Measurements from ENCODE around the gene SUMO3. TPM values are rescaled to one million over a fixed set of nuclear protein-coding genes. Genes with fewer than 3 reads are reported as not detected.

The SUMO3 gene
- total RNA-seq, 3 donors from 2014 or later: 64.2 to 64.8 (median 64.4) TPM

DNA sequence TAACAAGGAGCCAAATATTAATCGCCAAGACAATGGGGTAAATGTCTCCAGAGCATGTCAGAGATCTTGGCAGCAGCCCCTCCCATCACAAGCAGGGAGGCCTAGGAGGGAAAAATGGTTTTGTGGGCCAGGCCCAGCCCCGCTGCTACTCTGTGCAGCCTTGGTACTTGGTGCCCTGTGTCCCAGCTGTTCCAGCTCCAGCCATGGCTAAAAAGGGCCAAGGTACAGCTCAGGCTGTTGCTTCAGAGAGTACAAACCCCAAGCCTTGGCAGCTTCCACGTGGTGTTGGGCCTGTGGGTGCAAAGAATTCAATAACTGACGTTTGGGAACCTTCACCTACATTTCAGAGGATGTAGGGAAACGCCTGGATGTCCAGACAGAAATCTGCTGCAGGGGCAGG, 26.6 kb downstream of the SUMO3 start:
- TF ChIP-seq POLR2A (IDR thresholded peaks at IDR 0.05) (no peak), CTCF (IDR thresholded peaks at IDR 0.05) (no peak), POLR2AphosphoS5 (IDR thresholded peaks at IDR 0.05) (no peak)
- Histone ChIP-seq H3K9me3 (no peaks in the 10 kb centered on the region), H3K27ac (no peak overlapping the region), H3K36me3 (no peaks in the 10 kb centered on the region), H3K27me3 (no peaks in the 10 kb centered on the region), H3K4me1 (peaks cover 0 to 4% of the 10 kb centered on the region in 2 donors), H3K4me3 (no peak overlapping the region)
- DNase-seq (ENCODE audit: low spot score in 2 of 2): no peak
- intact Hi-C loops (cut with DNase I; ENCODE audit: low total_unique reads): no loop called here

DNA sequence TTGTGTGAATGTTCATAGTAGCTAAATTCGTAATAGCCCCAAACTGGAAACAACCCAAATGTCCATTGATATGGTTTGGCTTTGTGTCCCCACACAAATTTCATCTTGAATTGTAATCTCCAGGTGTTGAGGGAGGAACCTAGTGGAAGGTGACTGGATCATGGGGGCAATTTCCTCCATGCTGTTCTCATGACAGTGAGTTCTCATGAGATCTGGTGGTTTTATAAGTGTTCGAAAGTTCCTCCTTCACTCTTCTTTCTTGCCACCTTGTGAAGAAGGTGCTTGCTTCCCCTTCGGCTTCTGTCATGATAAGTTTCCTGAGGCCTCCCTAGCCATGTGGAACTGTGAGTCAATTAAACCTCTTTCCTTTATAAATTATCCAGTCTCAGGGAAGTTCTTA, 27.5 kb downstream of the SUMO3 start:
- Histone ChIP-seq H3K9me3 (no peaks in the 10 kb centered on the region), H3K4me1 (peaks cover 0 to 4% of the 10 kb centered on the region in 2 donors), H3K27me3 (no peaks in the 10 kb centered on the region), H3K27ac (no peak overlapping the region), H3K36me3 (no peaks in the 10 kb centered on the region), H3K4me3 (no peak overlapping the region)
- no peak for DNase-seq (ENCODE audit: low spot score in 2 of 2)
- intact Hi-C loops (cut with DNase I; ENCODE audit: low total_unique reads): no loop called here
- no peak for TF ChIP-seq CTCF (IDR thresholded peaks at IDR 0.05)
- no peak for TF ChIP-seq POLR2A (IDR thresholded peaks at IDR 0.05)
- no peak for TF ChIP-seq POLR2AphosphoS5 (IDR thresholded peaks at IDR 0.05)

DNA sequence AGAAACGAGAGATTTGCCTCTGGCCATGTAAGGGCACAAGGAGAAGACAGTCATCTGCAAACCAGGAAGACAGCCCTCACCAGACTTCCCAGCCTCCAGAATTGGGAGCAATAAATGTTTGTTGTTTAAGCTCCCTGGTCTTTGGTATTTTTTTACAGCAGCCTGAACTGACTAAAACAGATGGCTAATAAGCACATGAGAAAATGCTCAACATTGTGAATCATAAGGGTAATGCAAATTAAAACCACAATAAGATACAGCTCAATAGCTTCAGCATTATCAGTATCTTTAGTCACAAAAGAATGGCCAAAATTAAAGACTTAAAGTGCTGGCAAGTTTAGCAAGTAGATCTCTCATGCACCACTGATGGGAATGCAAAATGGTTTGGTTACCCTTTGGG, 28.0 kb downstream of the SUMO3 start:
- H3K4me1 ChIP-seq: peaks cover 0 to 4% of the 10 kb centered on the region in 2 donors
- no peak for TF ChIP-seq POLR2A (IDR thresholded peaks at IDR 0.05)
- no peak for TF ChIP-seq POLR2AphosphoS5 (IDR thresholded peaks at IDR 0.05)
- no peak for TF ChIP-seq CTCF (IDR thresholded peaks at IDR 0.05)
- no peaks in the 10 kb centered on the region for H3K27me3 ChIP-seq
- no peak for DNase-seq (ENCODE audit: low spot score in 2 of 2)
- intact Hi-C loops (cut with DNase I; ENCODE audit: low total_unique reads): no loop called here
- H3K27ac ChIP-seq: no peak overlapping the region
- H3K36me3 ChIP-seq: no peaks in the 10 kb centered on the region
- H3K9me3 ChIP-seq: no peaks in the 10 kb centered on the region
- H3K4me3 ChIP-seq: no peak overlapping the region

DNA sequence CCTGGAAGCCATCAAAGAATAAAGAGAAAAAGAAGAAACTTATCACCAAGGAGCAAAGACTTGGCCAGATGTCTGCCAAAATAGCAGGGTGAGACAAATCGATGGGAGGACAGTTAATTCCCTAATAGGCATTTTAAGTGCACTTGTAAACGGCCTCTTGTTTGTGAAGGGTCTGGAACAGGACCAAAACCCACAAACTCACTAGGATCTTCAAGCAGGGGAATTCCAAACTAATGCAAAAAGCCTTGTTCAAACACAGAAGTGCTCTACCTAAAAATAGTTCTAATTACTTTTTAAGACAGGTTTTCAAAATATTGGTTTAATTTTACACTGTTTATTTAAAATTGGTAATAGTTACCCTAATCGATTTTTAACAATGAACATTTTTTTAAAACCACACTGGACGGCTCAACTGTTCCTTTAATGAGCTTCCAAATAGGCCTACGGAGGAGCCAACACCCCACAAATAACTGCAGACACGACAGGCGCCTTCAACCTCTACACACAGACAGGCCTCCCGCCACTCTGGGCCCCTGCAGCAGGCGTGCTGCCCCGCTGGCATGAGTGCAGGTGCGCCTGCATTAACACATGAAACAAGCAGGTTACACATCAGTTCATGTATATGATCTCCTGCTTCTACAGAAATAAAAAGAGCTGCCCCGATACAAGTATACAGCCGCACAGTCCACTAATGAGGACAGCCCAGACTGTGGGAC, 32.1 kb downstream of the SUMO3 start:
- TF ChIP-seq POLR2A (IDR thresholded peaks at IDR 0.05) (no peak), CTCF (IDR thresholded peaks at IDR 0.05) (no peak), POLR2AphosphoS5 (IDR thresholded peaks at IDR 0.05) (no peak)
- DNase-seq (ENCODE audit: low spot score in 2 of 2): no peak

DNA sequence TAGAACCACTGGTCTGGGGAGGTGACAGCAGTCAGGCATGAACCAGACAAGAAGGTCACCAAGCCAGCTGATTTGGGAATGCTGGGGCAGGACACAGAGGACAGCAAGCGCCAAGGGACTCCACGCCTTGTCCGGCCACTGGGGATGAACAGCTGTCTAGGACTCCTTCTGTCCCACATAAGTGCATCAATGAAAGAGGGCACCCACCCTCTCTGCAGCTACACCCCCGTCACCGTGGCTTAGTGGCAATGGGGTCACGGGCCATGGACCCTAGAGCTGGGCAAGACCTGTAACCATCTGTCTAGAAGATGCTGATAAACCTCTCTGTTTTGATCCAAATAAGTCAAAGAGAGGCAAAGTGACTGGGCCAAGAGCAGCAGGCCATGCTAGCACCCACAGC, 33.1 kb downstream of the SUMO3 start:
- Histone ChIP-seq H3K4me1 (no peaks in the 10 kb centered on the region), H3K4me3 (no peak overlapping the region), H3K9me3 (no peaks in the 10 kb centered on the region), H3K36me3 (no peaks in the 10 kb centered on the region), H3K27me3 (no peaks in the 10 kb centered on the region), H3K27ac (no peak overlapping the region)
- intact Hi-C loops (cut with DNase I; ENCODE audit: low total_unique reads): no loop called here
- TF ChIP-seq POLR2A (IDR thresholded peaks at IDR 0.05): no peak
- TF ChIP-seq POLR2AphosphoS5 (IDR thresholded peaks at IDR 0.05): no peak
- no peak for TF ChIP-seq CTCF (IDR thresholded peaks at IDR 0.05)
- DNase-seq (ENCODE audit: low spot score in 2 of 2): no peak

More for the DNA sequence above, 32.1 kb downstream of the SUMO3 start:
- Histone ChIP-seq H3K36me3 (no peaks in the 10 kb centered on the region), H3K27ac (no peak overlapping the region), H3K4me1 (no peaks in the 10 kb centered on the region), H3K9me3 (no peaks in the 10 kb centered on the region), H3K4me3 (no peak overlapping the region), H3K27me3 (no peaks in the 10 kb centered on the region)
- intact Hi-C loops (cut with DNase I; ENCODE audit: low total_unique reads): no loop called here
